IMR-90 (cell line): ENCODE data around the gene TPSD1. TPM values are rescaled to one million over a fixed set of nuclear protein-coding genes. Genes with fewer than 3 reads are reported as not detected.

Source experiments
- ATAC-seq: fragments of 200-7000 bp; cut with Tn5 transposase; 2 replicates; pipeline ENCODE4 v1.9.1; 2020; ENCODE audit warnings: low read depth, mild to moderate bottlenecking, moderate library complexity
- BruUV-seq: library from RNA; stranded (reverse); fragments of 400-500 nt; replicated peaks from 2 replicates; lab custom pipeline; 2021; lab: Mats Ljungman, UMichigan
- CTCF ChIA-PET: fragments of 300-600 bp; formaldehyde crosslinking; extraction: SDS; loops from one replicate; lab custom pipeline; 2021; ENCODE audit warnings: antibody characterized with exemption; lab: Yijun Ruan, JAX
- POLR2A ChIA-PET: fragments of 300-600 bp; sonication (Branson Sonifier 250); formaldehyde crosslinking; loops from one replicate; lab custom pipeline; 2022; ENCODE audit warnings: antibody characterized with exemption; ENCODE audit not compliant: unreplicated experiment; lab: Charles Lee
- DNase-seq: peaks from one replicate; pipeline ENCODE4 v3.0.0; 2013
- H2AFZ ChIP-seq: replicated peaks from 2 replicates; pipeline ENCODE3; 2013; ENCODE audit warnings: low read length, mild to moderate bottlenecking; ENCODE audit not compliant: poor library complexity
- H2AK5ac ChIP-seq: 2 replicates; pipeline ENCODE4 v1.6.1; 2013; ENCODE audit warnings: low read depth, low read length, inconsistent platforms
- H2AK9ac ChIP-seq: replicated peaks from 2 replicates; pipeline ENCODE3; 2013; ENCODE audit warnings: mild to moderate bottlenecking, low read depth, low read length, moderate library complexity; ENCODE audit not compliant: poor library complexity
- H2BK120ac ChIP-seq: 2 replicates; pipeline ENCODE4 v1.6.1; 2013; ENCODE audit warnings: low read depth, low read length, inconsistent platforms
- H2BK15ac ChIP-seq: 3 replicates; pipeline ENCODE4 v1.6.1; 2013; ENCODE audit warnings: low read depth, low read length, inconsistent platforms
- H2BK20ac ChIP-seq: 2 replicates; pipeline ENCODE4 v1.6.1; 2013; ENCODE audit warnings: low read depth, mild to moderate bottlenecking, inconsistent platforms, low read length, moderate library complexity
- H2BK5ac ChIP-seq: 2 replicates; pipeline ENCODE4 v1.6.1; 2013; ENCODE audit warnings: mild to moderate bottlenecking, low read depth, low read length, inconsistent platforms; ENCODE audit not compliant: poor library complexity, severe bottlenecking
- H3K14ac ChIP-seq: replicated peaks from 2 replicates; pipeline ENCODE4 v1.6.1; 2013; ENCODE audit warnings: low read depth, low read length, inconsistent platforms
- H3K18ac ChIP-seq: 2 replicates; pipeline ENCODE4 v1.6.1; 2013; ENCODE audit warnings: low read depth, low read length, control low read depth
- H3K23ac ChIP-seq: 2 replicates; pipeline ENCODE4 v1.6.1; 2013; ENCODE audit warnings: low read depth, low read length, inconsistent platforms
- H3K27ac ChIP-seq: 2 replicates; pipeline ENCODE4 v1.5.1; 2013; ENCODE audit warnings: mild to moderate bottlenecking, control low read depth, low read length; ENCODE audit not compliant: insufficient read depth
- H3K27me3 ChIP-seq: 2 replicates; pipeline ENCODE4 v1.6.1; 2013; ENCODE audit warnings: low read length; ENCODE audit not compliant: control insufficient read depth, insufficient read depth
- H3K36me3 ChIP-seq: 2 replicates; pipeline ENCODE4 v1.6.1; 2013; ENCODE audit warnings: low read length, mixed read lengths; ENCODE audit not compliant: control insufficient read depth, insufficient read depth
- H3K4ac ChIP-seq: 2 replicates; pipeline ENCODE4 v1.6.1; 2013; ENCODE audit warnings: low read depth, low read length, inconsistent platforms
- H3K4me1 ChIP-seq: 2 replicates; pipeline ENCODE4 v1.6.1; 2013; ENCODE audit warnings: low read length, mixed read lengths; ENCODE audit not compliant: control insufficient read depth, insufficient read depth
- H3K4me2 ChIP-seq: 2 replicates; pipeline ENCODE4 v1.6.1; 2013; ENCODE audit warnings: low read depth, mild to moderate bottlenecking, control low read depth, low read length, moderate library complexity
- H3K4me3 ChIP-seq: 2 replicates; pipeline ENCODE4 v1.5.1; 2013; ENCODE audit warnings: low read depth, mild to moderate bottlenecking, control low read depth, low read length, moderate library complexity; ENCODE audit not compliant: insufficient read depth
- H3K56ac ChIP-seq: 2 replicates; pipeline ENCODE4 v1.6.1; 2013; ENCODE audit warnings: low read length, inconsistent platforms; ENCODE audit not compliant: insufficient read depth; ENCODE audit errors: extremely low read depth
- H3K79me1 ChIP-seq, 2 experiments: 2 replicates each; pipeline ENCODE4 v1.6.1; 2013; ENCODE audit warnings: low read length in 2 of 2, inconsistent platforms in 1 of 2, low read depth in 1 of 2
- H3K9ac ChIP-seq: 2 replicates; pipeline ENCODE4 v1.6.1; 2013; ENCODE audit warnings: low read depth, low read length, control low read depth
- H3K9me1 ChIP-seq: 2 replicates; pipeline ENCODE4 v1.6.1; 2013; ENCODE audit warnings: low read length, inconsistent platforms; ENCODE audit not compliant: insufficient read depth
- H3K9me3 ChIP-seq: 2 replicates; pipeline ENCODE4 v1.6.1; 2013; ENCODE audit warnings: low read length; ENCODE audit not compliant: control insufficient read depth, insufficient read depth
- H4K20me1 ChIP-seq: 2 replicates; pipeline ENCODE4 v1.6.1; 2013; ENCODE audit warnings: low read length, inconsistent platforms; ENCODE audit not compliant: insufficient read depth
- H4K5ac ChIP-seq: 2 replicates; pipeline ENCODE4 v1.6.1; 2013; ENCODE audit warnings: mild to moderate bottlenecking, low read depth, low read length, control low read depth
- H4K8ac ChIP-seq, 2 experiments: 2 replicates each; pipeline ENCODE4 v1.6.1; 2013; ENCODE audit warnings: low read depth in 2 of 2, low read length in 2 of 2, control low read depth in 1 of 2, inconsistent platforms in 1 of 2
- H4K91ac ChIP-seq: 2 replicates; pipeline ENCODE4 v1.6.1; 2013; ENCODE audit warnings: low read depth, low read length, inconsistent platforms; ENCODE audit not compliant: insufficient read depth
- BHLHE40 ChIP-seq: fragments of 150-350 bp; IDR thresholded peaks from 2 replicates; pipeline ENCODE4 v1.6.1; 2016; ENCODE audit warnings: mild to moderate bottlenecking, low read depth, low read length
- CEBPB ChIP-seq: IDR thresholded peaks from 2 replicates; pipeline ENCODE4 v1.6.1; 2012; ENCODE audit warnings: low read depth, low read length, improper control_type of control experiment
- CHD1 ChIP-seq: IDR thresholded peaks from 2 replicates; pipeline ENCODE4 v1.6.1; 2012; ENCODE audit warnings: low read depth, low read length, improper control_type of control experiment
- CTCF ChIP-seq: conservative IDR thresholded peaks from 2 replicates; pipeline ENCODE4 v1.5.1; 2012; ENCODE audit warnings: mild to moderate bottlenecking, low read depth, low read length, improper control_type of control experiment
- ELK1 ChIP-seq: fragments of 150-350 bp; IDR thresholded peaks from 2 replicates; pipeline ENCODE4 v1.6.1; 2016; ENCODE audit warnings: low read depth, mild to moderate bottlenecking, low read length, moderate library complexity, borderline replicate concordance
- FOS ChIP-seq: fragments of 150-350 bp; IDR thresholded peaks from 2 replicates; pipeline ENCODE4 v1.6.1; 2016; ENCODE audit warnings: low read depth, low read length
- MAFK ChIP-seq: IDR thresholded peaks from 2 replicates; pipeline ENCODE4 v1.6.1; 2012; ENCODE audit warnings: low read depth, low read length, improper control_type of control experiment
- MAZ ChIP-seq: IDR thresholded peaks from 2 replicates; pipeline ENCODE4 v1.6.1; 2012; ENCODE audit warnings: low read depth, mild to moderate bottlenecking, low read length, improper control_type of control experiment, moderate library complexity, borderline replicate concordance
- MXI1 ChIP-seq: IDR thresholded peaks from 2 replicates; pipeline ENCODE4 v1.6.1; 2012; ENCODE audit warnings: low read depth, mild to moderate bottlenecking, low read length, moderate library complexity, borderline replicate concordance
- NFE2L2 ChIP-seq: fragments of 150-350 bp; IDR thresholded peaks from 2 replicates; pipeline ENCODE4 v1.6.1; 2016; ENCODE audit warnings: low read depth, mild to moderate bottlenecking, low read length
- POLR2A ChIP-seq: IDR thresholded peaks from 2 replicates; pipeline ENCODE4 v1.6.1; 2012; ENCODE audit warnings: mild to moderate bottlenecking, low read depth, low read length
- RAD21 ChIP-seq: IDR thresholded peaks from 2 replicates; pipeline ENCODE4 v1.6.1; 2012; ENCODE audit warnings: low read length, improper control_type of control experiment
- RCOR1 ChIP-seq: IDR thresholded peaks from 2 replicates; pipeline ENCODE4 v1.6.1; 2012; ENCODE audit warnings: mild to moderate bottlenecking, low read length, improper control_type of control experiment; ENCODE audit not compliant: insufficient replicate concordance
- RFX5 ChIP-seq: IDR thresholded peaks from 2 replicates; pipeline ENCODE4 v1.8.0; 2012; ENCODE audit warnings: low read depth, mild to moderate bottlenecking, low read length, moderate library complexity
- SMC3 ChIP-seq: fragments of 150-350 bp; IDR thresholded peaks from 2 replicates; pipeline ENCODE4 v1.6.1; 2016; ENCODE audit warnings: low read depth, mild to moderate bottlenecking, antibody characterized with exemption, low read length, moderate library complexity
- USF2 ChIP-seq: fragments of 150-350 bp; IDR thresholded peaks from 2 replicates; pipeline ENCODE4 v1.6.1; 2017; ENCODE audit warnings: mild to moderate bottlenecking, antibody characterized with exemption, low read length, low read depth
- WGBS, 2 experiments: methylation state at CpG; one replicate each; pipeline versions ENCODE4 v1.1.5 to v1.1.7; 2013; ENCODE audit warnings: missing lambda C conversion rate in 2 of 2; ENCODE audit not compliant: insufficient read length in 1 of 2; ENCODE audit errors: extremely low coverage in 2 of 2; 5-methylcytosine and 5-hydroxymethylcytosine counted together
- dilution Hi-C: fragments of 300-500 bp; cut with HindIII; formaldehyde crosslinking; loops from one replicate; pipeline ENCODE4 v1.14.3; 2018; ENCODE audit warnings: low sequenced_read_pairs; ENCODE audit not compliant: unreplicated experiment
- in situ Hi-C: fragments of 300-500 bp; cut with MboI; formaldehyde crosslinking; loops from 3 replicates; pipeline ENCODE4 v1.14.3; 2019; ENCODE audit warnings: low sequenced_read_pairs, inconsistent platforms, mixed read lengths
- intact Hi-C: fragments of 100-400 bp; cut with micrococcal nuclease; formaldehyde crosslinking; loops from 2 replicates; pipeline ENCODE4 v1.10.0; 2022
- polyA plus RNA-seq, 3 experiments: library from polyadenylated mRNA; depleted of rRNA; stranded (reverse); fragments of >200 nt; gene quantifications; 2 replicates each; pipeline ENCODE4 v1.2.3, GENCODE V29; 2012; ENCODE audit warnings: low replicate concordance in 1 of 3
- total RNA-seq: library from RNA; depleted of rRNA; stranded (reverse); fragments of >200 nt; gene quantifications from 2 replicates; pipeline ENCODE4 v1.2.3, GENCODE V29; 2012

TPSD1 gene
- total and polyA plus RNA-seq, 2 of the 4 experiments (the other 2 are of a cell fraction): not detected

GRCh38 chr16:1210461-1210860 lies 45.4 kb upstream of the TPSD1 start:
- no peak overlapping the region for H3K23ac ChIP-seq
- no peaks in the 10 kb centered on the region for H3K9me3 ChIP-seq
- H2BK20ac ChIP-seq: no peak overlapping the region
- H4K8ac ChIP-seq: no peak overlapping the region
- intact Hi-C loops: no loop called here
- no peak overlapping the region for H3K4me2 ChIP-seq
- no peak overlapping the region for H2BK15ac ChIP-seq
- no peak overlapping the region for H3K56ac ChIP-seq
- CTCF ChIA-PET: no interaction called here
- POLR2A ChIA-PET: no interaction called here
- ATAC-seq (no peak), DNase-seq (no peak)
- H3K4me3 ChIP-seq: no peak overlapping the region
- H3K27ac ChIP-seq: no peak overlapping the region
- H2BK120ac ChIP-seq: no peak overlapping the region
- H2AFZ ChIP-seq: no peak overlapping the region
- no peaks in the 10 kb centered on the region for H4K20me1 ChIP-seq
- TF ChIP-seq SMC3: no peak
- no peak for TF ChIP-seq RFX5
- TF ChIP-seq POLR2A: no peak
- TF ChIP-seq CEBPB: no peak
- TF ChIP-seq MAZ: no peak
- TF ChIP-seq CHD1: no peak
- TF ChIP-seq MAFK: no peak
- no peak for TF ChIP-seq MXI1
- TF ChIP-seq CTCF: no peak
- no peak for TF ChIP-seq BHLHE40
- no peak for TF ChIP-seq RCOR1
- TF ChIP-seq NFE2L2: no peak
- no peak for TF ChIP-seq RAD21
- no peak for TF ChIP-seq ELK1
- TF ChIP-seq FOS: no peak
- no peak for TF ChIP-seq USF2
- peaks cover 2% of the 10 kb centered on the region; the same call in 1 of the 2 replicates for H3K36me3 ChIP-seq
- no peaks in the 10 kb centered on the region for H3K79me1 ChIP-seq
- WGBS, 2 experiments: 77% methylated on average over 5 of the region's 23 CpGs; no CpG with 5 or more reads in 1 of the 2 experiments
- no peak overlapping the region for H4K91ac ChIP-seq
- no peak overlapping the region for H3K9ac ChIP-seq
- dilution Hi-C loops: no loop called here
- in situ Hi-C loops: loop anchor here (25.0 kb wide), 1 partner anchor 398 kb away; the partner anchor contains the start of gene GNG13
- H3K4me1 ChIP-seq: no peaks in the 10 kb centered on the region
- no peak overlapping the region for H2AK5ac ChIP-seq
- no peak overlapping the region for H2BK5ac ChIP-seq
- H4K5ac ChIP-seq: no peak overlapping the region
- H3K4ac ChIP-seq: no peak overlapping the region
- no peaks in the 10 kb centered on the region for H3K9me1 ChIP-seq
- no TSS peak for BruUV-seq
- H3K27me3 ChIP-seq: no peaks in the 10 kb centered on the region
- H3K14ac ChIP-seq: no peak overlapping the region
- no peak overlapping the region for H2AK9ac ChIP-seq
- H3K18ac ChIP-seq: no peak overlapping the region
